Rectal smooth muscle tissue (tissue), 1 donor: ENCODE results near the gene LRRK1.

ENCODE experiments used
- H3K27ac ChIP-seq: one replicate; pipeline ENCODE4 v1.7.0; 2013; ENCODE audit warnings: low read depth, low read length, inconsistent platforms
- H3K27me3 ChIP-seq: one replicate; pipeline ENCODE4 v1.7.0; 2013; ENCODE audit warnings: low read length; ENCODE audit not compliant: control insufficient read depth, insufficient read depth
- H3K36me3 ChIP-seq: one replicate; pipeline ENCODE4 v1.7.0; 2013; ENCODE audit warnings: low read length; ENCODE audit not compliant: control insufficient read depth, insufficient read depth
- H3K4me1 ChIP-seq: one replicate; pipeline ENCODE4 v1.7.0; 2013; ENCODE audit warnings: low read length; ENCODE audit not compliant: control insufficient read depth, insufficient read depth
- H3K4me3 ChIP-seq: one replicate; pipeline ENCODE4 v1.7.0; 2013; ENCODE audit warnings: low read length
- H3K9ac ChIP-seq: one replicate; pipeline ENCODE4 v1.7.0; 2013; ENCODE audit warnings: low read length

The LRRK1 gene

GRCh38 chr15:100952566-100952965, 33.4 kb downstream of the LRRK1 start:
- Histone ChIP-seq H3K4me3 (no peak overlapping the region), H3K36me3 (no peaks in the 10 kb centered on the region), H3K4me1 (no peaks in the 10 kb centered on the region), H3K27ac (no peak overlapping the region), H3K9ac (no peak overlapping the region), H3K27me3 (no peaks in the 10 kb centered on the region)

DNA sequence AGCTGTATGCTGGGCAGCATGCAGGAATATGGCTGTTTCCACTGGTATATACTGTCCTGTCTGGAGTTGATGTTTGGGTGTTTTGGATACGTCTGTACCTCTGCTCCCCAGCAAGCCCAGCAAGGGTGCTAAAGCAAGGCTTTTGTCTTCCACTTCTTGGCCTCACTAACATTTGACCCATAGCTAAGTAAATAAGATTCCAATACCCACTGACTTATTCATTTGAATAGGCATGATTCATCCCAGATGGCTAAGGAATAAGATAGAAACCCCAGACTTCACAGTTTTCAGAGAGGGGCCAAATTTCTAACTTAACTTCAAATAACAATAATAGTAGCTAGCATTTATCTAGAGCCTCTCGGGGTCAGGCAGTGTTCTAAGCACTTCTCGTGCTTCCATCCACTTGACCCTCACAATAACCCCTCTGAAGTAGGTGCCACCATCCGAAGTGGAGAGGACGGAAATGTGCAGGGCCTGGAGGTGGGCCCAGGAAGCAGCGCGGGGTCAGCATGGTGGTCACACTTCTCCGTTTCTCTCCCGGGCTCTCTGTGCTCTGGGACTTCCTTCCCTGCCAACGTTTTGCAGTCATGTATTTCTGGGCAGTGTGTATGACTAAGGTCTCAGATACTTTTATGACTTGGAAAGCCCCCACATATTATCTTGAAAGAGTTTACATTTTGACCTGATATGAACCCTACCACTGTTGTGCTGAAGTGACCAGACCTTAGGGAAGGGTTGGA, 39.3 kb downstream of the LRRK1 start:
- Histone ChIP-seq H3K4me3 (no peak overlapping the region), H3K36me3 (no peaks in the 10 kb centered on the region), H3K27me3 (no peaks in the 10 kb centered on the region), H3K4me1 (peaks cover 6% of the 10 kb centered on the region), H3K27ac (no peak overlapping the region), H3K9ac (no peak overlapping the region)

- Histone ChIP-seq H3K27me3 (no peaks in the 10 kb centered on the region), H3K4me1 (peaks cover 6% of the 10 kb centered on the region), H3K4me3 (no peak overlapping the region), H3K9ac (no peak overlapping the region), H3K27ac (no peak overlapping the region), H3K36me3 (no peaks in the 10 kb centered on the region)
These were observed 40.2 kb downstream of the LRRK1 start for GRCh38 chr15:100959066-100960050.

DNA sequence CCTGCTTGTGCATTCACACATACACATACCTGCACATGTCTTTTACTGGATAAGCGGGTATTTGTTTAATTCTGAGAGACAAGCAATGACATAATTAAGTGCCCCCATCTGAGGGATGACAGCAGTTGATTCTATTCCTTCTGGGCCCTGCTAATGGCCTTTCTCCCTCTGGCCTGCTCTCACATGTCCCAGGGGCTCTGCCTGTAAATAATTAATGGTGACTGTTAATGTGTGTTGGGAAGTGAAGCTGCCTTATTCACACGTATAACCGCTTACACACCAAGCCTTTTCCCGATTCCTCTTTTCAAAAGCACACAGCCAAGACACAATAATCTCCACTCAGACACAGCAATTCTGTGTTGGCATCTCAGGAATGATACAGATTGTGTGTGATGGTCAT, 47.8 kb downstream of the LRRK1 start:
- Histone ChIP-seq H3K27me3 (no peaks in the 10 kb centered on the region), H3K4me1 (no peaks in the 10 kb centered on the region), H3K9ac (no peak overlapping the region), H3K27ac (no peak overlapping the region), H3K4me3 (no peak overlapping the region), H3K36me3 (no peaks in the 10 kb centered on the region)

- Histone ChIP-seq H3K4me3 (no peak overlapping the region), H3K27ac (no peak overlapping the region), H3K27me3 (no peaks in the 10 kb centered on the region)
These were observed 49.2 kb downstream of the LRRK1 start for GRCh38 chr15:100968050-100968966.

DNA sequence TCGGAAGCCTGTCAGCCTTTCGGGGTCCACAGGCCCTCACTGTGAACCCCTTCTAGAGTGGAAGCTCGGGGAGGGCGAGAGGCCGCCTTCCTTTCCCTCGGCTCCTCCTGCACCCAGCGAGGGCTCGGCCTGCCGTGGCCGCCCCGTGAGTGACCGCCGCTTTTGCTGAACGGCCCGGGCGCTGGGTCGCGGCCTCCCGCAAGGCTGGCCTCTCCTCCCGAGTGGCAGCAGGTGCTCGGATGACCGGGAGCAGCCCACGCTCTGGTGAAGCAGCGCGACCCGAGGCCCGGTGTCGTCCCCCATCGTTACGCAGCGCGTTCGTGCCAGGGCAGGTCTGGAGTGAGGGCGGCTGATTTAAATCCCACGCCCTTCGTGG, 53.8 kb downstream of the LRRK1 start:
- Histone ChIP-seq H3K9ac (no peak overlapping the region), H3K4me3 (peak overlapping the region; percentile 57), H3K27me3 (no peaks in the 10 kb centered on the region), H3K27ac (no peak overlapping the region), H3K4me1 (no peaks in the 10 kb centered on the region), H3K36me3 (no peaks in the 10 kb centered on the region)

More at GRCh38 chr15:100968050-100968966, 49.2 kb downstream of the LRRK1 start:
- Histone ChIP-seq H3K9ac (no peak overlapping the region), H3K4me1 (no peaks in the 10 kb centered on the region), H3K36me3 (no peaks in the 10 kb centered on the region)

DNA sequence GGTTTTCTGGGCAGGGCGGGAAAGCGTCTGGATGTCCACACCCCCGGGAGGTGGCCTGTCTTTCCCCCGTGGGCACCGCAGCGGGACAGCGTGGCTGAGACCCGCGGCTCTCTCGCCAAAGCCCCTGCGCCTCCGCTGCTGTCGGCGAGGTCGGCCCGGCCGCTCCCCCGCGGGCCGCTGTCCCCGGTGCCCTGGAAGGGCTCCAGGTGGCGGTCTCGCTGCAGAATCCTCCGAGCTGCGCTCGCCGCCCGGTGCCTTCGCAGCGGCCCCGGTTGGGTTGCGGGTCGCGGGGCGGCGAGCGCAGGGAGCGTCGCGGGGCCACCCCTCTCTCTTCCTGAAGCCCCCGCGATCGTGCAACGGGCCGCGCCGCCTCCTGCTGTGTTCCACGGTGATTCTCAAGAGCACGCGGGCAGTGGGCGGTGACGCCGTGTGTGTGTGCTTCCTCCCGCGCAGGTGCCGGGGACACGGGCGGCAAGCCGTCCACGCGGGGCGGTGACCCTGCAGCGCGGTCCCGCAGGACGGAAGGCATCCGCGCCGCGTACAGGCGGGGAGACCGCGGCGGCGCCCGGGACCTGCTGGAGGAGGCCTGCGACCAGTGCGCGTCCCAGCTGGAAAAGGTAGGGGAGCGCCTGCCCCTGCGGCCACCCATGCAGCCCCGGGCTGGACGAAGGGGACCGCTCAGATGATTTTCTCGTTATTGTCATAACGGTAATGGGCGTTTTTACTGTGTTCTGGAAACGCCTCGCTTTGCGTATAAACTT, 54.4 kb downstream of the LRRK1 start:
- Histone ChIP-seq H3K4me1 (no peaks in the 10 kb centered on the region), H3K27ac (no peak overlapping the region), H3K4me3 (peak overlapping the region; percentile 57), H3K9ac (no peak overlapping the region), H3K27me3 (no peaks in the 10 kb centered on the region), H3K36me3 (no peaks in the 10 kb centered on the region)

- Histone ChIP-seq H3K4me1 (no peaks in the 10 kb centered on the region), H3K27me3 (no peaks in the 10 kb centered on the region), H3K9ac (no peak overlapping the region), H3K36me3 (no peaks in the 10 kb centered on the region), H3K4me3 (no peak overlapping the region), H3K27ac (no peak overlapping the region)
These were observed 55.9 kb downstream of the LRRK1 start for GRCh38 chr15:100975043-100975442.

DNA sequence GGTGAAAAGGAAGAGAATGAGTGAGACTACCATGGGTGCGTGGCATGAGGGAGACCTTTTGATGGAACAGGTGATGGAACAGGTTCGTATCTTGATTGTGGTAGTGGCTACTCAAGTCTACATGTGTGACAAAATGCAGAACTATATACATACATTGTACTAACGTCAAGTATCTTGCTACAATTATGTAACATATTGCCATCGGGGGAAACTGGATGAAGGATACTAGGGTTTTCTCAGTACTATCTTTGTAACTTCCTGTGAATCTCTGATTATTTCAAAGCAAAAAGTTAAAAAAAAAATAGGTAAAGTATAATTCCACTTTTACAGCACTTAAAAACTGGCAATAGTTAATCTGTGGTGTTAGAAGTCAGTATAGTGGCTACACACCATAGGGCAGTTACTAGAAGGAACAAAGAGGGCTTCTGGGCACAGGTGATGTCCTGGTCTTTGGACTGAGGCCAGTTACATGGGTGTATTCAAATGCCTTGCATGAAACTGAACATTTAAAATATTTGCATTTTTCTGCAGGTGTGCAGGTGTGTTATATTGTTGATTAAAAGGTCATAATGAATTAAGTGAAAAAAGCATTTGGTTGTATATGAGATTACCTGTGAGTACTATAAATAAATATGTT, 61.4 kb downstream of the LRRK1 start:
- Histone ChIP-seq H3K27me3 (no peaks in the 10 kb centered on the region), H3K4me1 (no peaks in the 10 kb centered on the region), H3K9ac (no peak overlapping the region), H3K36me3 (no peaks in the 10 kb centered on the region), H3K4me3 (no peak overlapping the region), H3K27ac (no peak overlapping the region)

DNA sequence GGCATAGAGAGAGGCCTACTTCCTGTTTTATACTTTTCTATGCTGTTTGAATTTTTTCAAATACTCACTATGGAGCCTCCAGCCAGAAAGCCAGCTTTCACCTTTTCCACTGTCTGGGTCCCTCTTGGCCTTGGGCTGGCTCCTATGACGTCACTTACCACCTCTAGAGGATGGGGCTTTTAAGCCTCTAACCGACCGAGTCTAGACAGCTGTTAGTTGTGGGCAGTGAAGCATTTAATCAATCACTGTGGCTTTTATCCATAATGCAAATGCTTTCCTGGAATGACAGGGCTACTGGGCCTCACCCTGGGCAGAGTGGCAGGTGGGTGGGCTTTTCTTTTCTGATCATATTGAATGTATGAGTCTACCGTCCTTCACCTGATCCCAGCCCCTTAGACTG, 61.9 kb downstream of the LRRK1 start:
- no peaks in the 10 kb centered on the region for H3K27me3 ChIP-seq
- no peaks in the 10 kb centered on the region for H3K36me3 ChIP-seq
- no peak overlapping the region for H3K4me3 ChIP-seq

DNA sequence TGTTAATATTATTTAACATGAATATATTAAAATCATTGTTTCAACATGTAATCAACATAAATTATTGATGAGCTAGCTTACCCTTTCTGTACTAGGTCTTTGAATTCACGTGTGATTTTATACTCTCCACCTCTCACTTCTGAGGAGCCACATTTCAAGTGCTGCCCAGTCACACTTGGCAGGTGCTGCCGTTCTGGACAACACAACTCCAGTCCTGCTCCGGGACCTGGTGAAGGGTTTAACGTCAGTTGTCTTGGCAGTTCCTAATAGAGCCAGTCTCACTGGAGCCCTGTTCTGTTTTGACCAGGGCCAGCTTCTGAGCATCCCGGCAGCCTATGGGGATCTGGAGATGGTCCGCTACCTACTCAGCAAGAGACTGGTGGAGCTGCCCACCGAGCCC, 64.1 kb downstream of the LRRK1 start:
- no peaks in the 10 kb centered on the region for H3K36me3 ChIP-seq
- no peak overlapping the region for H3K4me3 ChIP-seq

More for the DNA sequence above, 61.9 kb downstream of the LRRK1 start:
- H3K9ac ChIP-seq, result no peak overlapping the region
- H3K27ac ChIP-seq, result no peak overlapping the region
- no peaks in the 10 kb centered on the region for H3K4me1 ChIP-seq

More for the DNA sequence above, 64.1 kb downstream of the LRRK1 start:
- Histone ChIP-seq H3K4me1 (no peaks in the 10 kb centered on the region), H3K9ac (no peak overlapping the region), H3K27me3 (no peaks in the 10 kb centered on the region), H3K27ac (no peak overlapping the region)
